H1 (cell line): ENCODE data around the gene DESI1. TPM values are rescaled to one million over a fixed set of nuclear protein-coding genes. Genes with fewer than 3 reads are reported as not detected.

Experiments
- CTCF ChIA-PET: fragments of 300-600 bp; sonication (Branson Sonifier 250); formaldehyde crosslinking; loops from one replicate; lab custom pipeline; 2021; ENCODE audit not compliant: partially characterized antibody; lab: Charles Lee
- POLR2A ChIA-PET: fragments of 300-600 bp; sonication (Branson Sonifier 250); formaldehyde crosslinking; loops from one replicate; lab custom pipeline; 2021; ENCODE audit warnings: inconsistent platforms; ENCODE audit not compliant: partially characterized antibody; lab: Charles Lee
- DNase-seq, 2 experiments: peaks; one replicate each; pipeline versions ENCODE4 v3.0.0 to v3.0.0-alpha.2; 2010 to 2022; ENCODE audit warnings: low spot score in 2 of 2, low read depth in 1 of 2, mixed read lengths in 1 of 2
- FAIRE-seq: peaks from 2 replicates; lab custom pipeline; 2011; peaks lifted over from hg19 to GRCh38; lab: Jason Lieb, UNC
- H2AFZ ChIP-seq: 2 replicates; pipeline ENCODE4 v1.8.1; 2012; ENCODE audit warnings: low read length, inconsistent platforms
- H2AK5ac ChIP-seq: 2 replicates; pipeline ENCODE4 v1.6.1; 2013; ENCODE audit warnings: low read depth, low read length
- H2BK120ac ChIP-seq: replicated peaks from 2 replicates; pipeline ENCODE3; 2013; ENCODE audit warnings: low read depth, low read length, inconsistent platforms
- H2BK12ac ChIP-seq: 2 replicates; pipeline ENCODE4 v1.6.1; 2013; ENCODE audit warnings: low read depth, low read length
- H2BK15ac ChIP-seq: 2 replicates; pipeline ENCODE4 v1.6.1; 2013; ENCODE audit warnings: low read length
- H2BK20ac ChIP-seq: 2 replicates; pipeline ENCODE4 v1.6.1; 2013; ENCODE audit warnings: low read length
- H2BK5ac ChIP-seq: 2 replicates; pipeline ENCODE4 v1.6.1; 2013; ENCODE audit warnings: low read depth, low read length
- H3K14ac ChIP-seq: 2 replicates; pipeline ENCODE4 v1.6.1; 2013; ENCODE audit warnings: inconsistent platforms; ENCODE audit not compliant: insufficient read length
- H3K18ac ChIP-seq: 2 replicates; pipeline ENCODE4 v1.6.1; 2013; ENCODE audit warnings: low read length; ENCODE audit errors: extremely low read depth
- H3K23ac ChIP-seq: 2 replicates; pipeline ENCODE4 v1.6.1; 2013; ENCODE audit warnings: inconsistent platforms; ENCODE audit not compliant: insufficient read length
- H3K23me2 ChIP-seq: 2 replicates; pipeline ENCODE4 v1.6.1; 2013; ENCODE audit warnings: low read depth, low read length
- H3K27ac ChIP-seq: 2 replicates; pipeline ENCODE4 v1.6.1; 2011; ENCODE audit warnings: low read depth, low read length, inconsistent platforms
- H3K27me3 ChIP-seq, 4 experiments: replicated peaks in 1 of 4; 1 replicate in 1 of 4; 2 replicates in 3 of 4; pipeline versions ENCODE4 v1.6.1 to v1.8.1; 2011 to 2013; ENCODE audit warnings: low read length in 3 of 4, mild to moderate bottlenecking in 3 of 4, inconsistent platforms in 2 of 4, mixed read lengths in 2 of 4, moderate library complexity in 1 of 4; ENCODE audit not compliant: control insufficient read depth in 3 of 4, insufficient read depth in 3 of 4; ENCODE audit errors: extremely low read depth in 1 of 4
- H3K36me3 ChIP-seq, 4 experiments: 2 replicates each; pipeline versions ENCODE4 v1.6.1 to v1.8.1; 2011 to 2013; ENCODE audit warnings: mild to moderate bottlenecking in 4 of 4, low read length in 3 of 4, moderate library complexity in 2 of 4, control low read depth in 1 of 4, inconsistent platforms in 1 of 4; ENCODE audit not compliant: insufficient read depth in 4 of 4, control insufficient read depth in 2 of 4
- H3K4ac ChIP-seq: replicated peaks from 2 replicates; pipeline ENCODE3; 2013; ENCODE audit warnings: low read length, low read depth, mixed read lengths, inconsistent platforms; ENCODE audit not compliant: insufficient read length
- H3K4me1 ChIP-seq, 4 experiments: replicated peaks in 1 of 4; 1 replicate in 1 of 4; 2 replicates in 3 of 4; pipeline versions ENCODE4 v1.6.1 to v1.8.1; 2011 to 2013; ENCODE audit warnings: low read length in 3 of 4, inconsistent platforms in 2 of 4, mixed read lengths in 1 of 4; ENCODE audit not compliant: insufficient read depth in 4 of 4, control insufficient read depth in 3 of 4
- H3K4me2 ChIP-seq, 2 experiments: 2 replicates each; pipeline versions ENCODE4 v1.6.1 to v1.8.1; 2011 to 2013; ENCODE audit warnings: low read depth in 2 of 2, low read length in 2 of 2, control low read depth in 1 of 2, inconsistent platforms in 1 of 2, mild to moderate bottlenecking in 1 of 2; ENCODE audit not compliant: insufficient read depth in 1 of 2
- H3K4me3 ChIP-seq, 4 experiments: fragments of 200-600, 300-600 bp in 1 of 4; sonication (generic), shearing (Covaris generic), sonication (Bioruptor Twin) in 1 of 4; 2 replicates each; pipeline versions ENCODE4 v1.5.1 to v1.8.1; 2011 to 2016; ENCODE audit warnings: low read length in 4 of 4, low read depth in 3 of 4, control low read depth in 2 of 4, inconsistent platforms in 2 of 4, mild to moderate bottlenecking in 2 of 4, mixed read lengths in 1 of 4, moderate library complexity in 1 of 4; ENCODE audit not compliant: insufficient read depth in 2 of 4; ENCODE audit errors: extremely low read depth in 1 of 4
- H3K56ac ChIP-seq: replicated peaks from 2 replicates; pipeline ENCODE3; 2013; ENCODE audit warnings: low read depth, mild to moderate bottlenecking, mixed read lengths, low read length, inconsistent platforms; ENCODE audit not compliant: insufficient read length
- H3K79me1 ChIP-seq: 2 replicates; pipeline ENCODE4 v1.6.1; 2013; ENCODE audit warnings: low read depth, low read length, control low read depth
- H3K79me2 ChIP-seq, 2 experiments: 2 replicates each; pipeline versions ENCODE4 v1.6.1 to v1.8.1; 2012 to 2013; ENCODE audit warnings: low read length in 2 of 2, mild to moderate bottlenecking in 2 of 2, inconsistent platforms in 1 of 2; ENCODE audit not compliant: insufficient read depth in 2 of 2, control insufficient read depth in 1 of 2
- H3K9ac ChIP-seq, 4 experiments: replicated peaks in 1 of 4; 1 replicate in 1 of 4; 2 replicates in 3 of 4; pipeline versions ENCODE4 v1.6.1 to v1.8.1; 2011 to 2013; ENCODE audit warnings: low read depth in 3 of 4, low read length in 3 of 4, control low read depth in 2 of 4, mild to moderate bottlenecking in 2 of 4, moderate library complexity in 2 of 4, inconsistent platforms in 1 of 4; ENCODE audit errors: extremely low read depth in 1 of 4
- H3K9me3 ChIP-seq, 2 experiments: 2 replicates each; pipeline versions ENCODE4 v1.6.1 to v1.8.1; 2012 to 2013; ENCODE audit warnings: mild to moderate bottlenecking in 2 of 2, moderate library complexity in 2 of 2, control low read depth in 1 of 2, inconsistent platforms in 1 of 2, low read depth in 1 of 2, low read length in 1 of 2, mixed read lengths in 1 of 2; ENCODE audit not compliant: insufficient read depth in 2 of 2
- H4K20me1 ChIP-seq, 2 experiments: replicated peaks in 1 of 2; 2 replicates each; pipeline versions ENCODE3 to v1.8.1; 2011 to 2013; ENCODE audit warnings: inconsistent platforms in 2 of 2, low read length in 2 of 2, mild to moderate bottlenecking in 1 of 2; ENCODE audit not compliant: insufficient read depth in 2 of 2, control insufficient read depth in 1 of 2
- H4K5ac ChIP-seq: 2 replicates; pipeline ENCODE4 v1.6.1; 2013; ENCODE audit warnings: low read length, low read depth, mixed read lengths, inconsistent platforms; ENCODE audit not compliant: insufficient read length
- H4K8ac ChIP-seq: 2 replicates; pipeline ENCODE4 v1.8.0; 2013; ENCODE audit warnings: mild to moderate bottlenecking, moderate library complexity, low read length, inconsistent platforms; ENCODE audit not compliant: insufficient read depth; ENCODE audit errors: extremely low read depth
- H4K91ac ChIP-seq: replicated peaks from 2 replicates; pipeline ENCODE3; 2013; ENCODE audit warnings: low read length, mixed read lengths, inconsistent platforms; ENCODE audit not compliant: insufficient read length
- CREB1 ChIP-seq: IDR thresholded peaks from 2 replicates; pipeline ENCODE4 v1.6.1; 2012; ENCODE audit warnings: inconsistent platforms
- E2F6 ChIP-seq: IDR thresholded peaks from 2 replicates; pipeline ENCODE4 v1.6.1; 2012; ENCODE audit warnings: inconsistent platforms
- HDAC2 ChIP-seq, 2 experiments: fragments of 300-600 bp in 1 of 2; sonication (generic) in 1 of 2; IDR thresholded peaks; 2 replicates each; pipeline ENCODE4 v1.6.1; 2011 to 2012; ENCODE audit warnings: low read depth in 2 of 2, low read length in 2 of 2, mild to moderate bottlenecking in 2 of 2, moderate library complexity in 2 of 2, borderline replicate concordance in 1 of 2, inconsistent platforms in 1 of 2
- HDAC6 ChIP-seq: IDR thresholded peaks from one replicate; pipeline ENCODE4 v1.7.1; 2012; ENCODE audit warnings: low read depth, mild to moderate bottlenecking, inconsistent platforms, low read length, moderate library complexity
- MAX ChIP-seq: IDR thresholded peaks from 2 replicates; pipeline ENCODE4 v1.6.1; 2012; ENCODE audit warnings: inconsistent platforms
- NANOG ChIP-seq: IDR thresholded peaks from 2 replicates; pipeline ENCODE4 v1.6.1; 2011; ENCODE audit warnings: low read length, low read depth, mild to moderate bottlenecking, inconsistent platforms; ENCODE audit not compliant: insufficient read depth, poor library complexity, severe bottlenecking
- RAD21 ChIP-seq, 2 experiments: IDR thresholded peaks in 1 of 2; conservative IDR thresholded peaks in 1 of 2; 2 replicates each; pipeline ENCODE4 v1.6.1; 2011; ENCODE audit warnings: low read depth in 2 of 2, low read length in 2 of 2, improper control_type of control experiment in 1 of 2, inconsistent platforms in 1 of 2, mild to moderate bottlenecking in 1 of 2, moderate library complexity in 1 of 2
- SIN3A ChIP-seq, 2 experiments: IDR thresholded peaks in 1 of 2; conservative IDR thresholded peaks in 1 of 2; 2 replicates each; pipeline ENCODE4 v1.6.1; 2011 to 2012; ENCODE audit warnings: low read length in 2 of 2, improper control_type of control experiment in 1 of 2, low read depth in 1 of 2, mild to moderate bottlenecking in 1 of 2
- SUZ12 ChIP-seq: fragments of 200-600 bp; sonication (generic); IDR thresholded peaks from 2 replicates; pipeline ENCODE4 v1.6.1; 2012; ENCODE audit warnings: mild to moderate bottlenecking, inconsistent platforms, low read length, moderate library complexity, mixed read lengths
- TEAD4 ChIP-seq: IDR thresholded peaks from 2 replicates; pipeline ENCODE4 v1.6.1; 2012; ENCODE audit warnings: low read depth, low read length, inconsistent platforms, mixed read lengths
- WGBS, 2 experiments: shearing (Covaris generic) in 1 of 2; methylation state at CpG; one replicate each; pipeline versions ENCODE4 v1.1.6 to v1.1.7; 2013 to 2015; ENCODE audit warnings: low lambda C conversion rate in 2 of 2, mixed read lengths in 2 of 2, inconsistent platforms in 1 of 2, low coverage in 1 of 2, missing lambda C conversion rate in 1 of 2; ENCODE audit not compliant: insufficient replicate concordance in 2 of 2, insufficient coverage in 1 of 2, insufficient read length in 1 of 2; ENCODE audit errors: extremely low coverage in 1 of 2, missing lambda C conversion rate in 1 of 2; 5-methylcytosine and 5-hydroxymethylcytosine counted together
- polyA plus RNA-seq, 7 experiments: library from polyadenylated mRNA; depleted of rRNA in 3 of 7; stranded (reverse) in 5 of 7; unstranded in 2 of 7; fragments of >200 nt in 5 of 7; fragments of 200-250 nt in 2 of 7; gene quantifications; 1 replicate in 5 of 7; 2 replicates in 1 of 7; 4 replicates in 1 of 7; pipeline versions ENCODE4 v1.2.1 to v1.2.3, GENCODE V29; 2011 to 2013; ENCODE audit warnings: missing spikeins in 2 of 7, mixed read lengths in 2 of 7
- total RNA-seq: library from RNA; stranded (reverse); fragmentation: NEBNext Ultra II Directional; extraction: Animal tissue kit (Norgen Biotek cat#: 25700); gene quantifications from 2 replicates; pipeline ENCODE4 v1.2.1, GENCODE V29; 2021

DESI1 gene
- total and polyA plus RNA-seq, 2 of the 8 experiments (the other 6 are each of a cell fraction or from before 2014, with no cell fraction given), result 27.6 to 34.3 TPM

- 87% methylated on average over 8 of the region's 8 CpGs; no CpG with 5 or more reads in 1 of the 2 experiments for WGBS, 2 experiments
- Histone ChIP-seq H3K4me1 (0 out of 7 replicates have a peak, but pooled peaks cover 0 to 2% (median 0%) of the 10 kb centered on the region in 4 experiments), H3K9ac (no peak overlapping the region; a peak in 1 of 7 replicates), H2BK15ac (no peak overlapping the region), H3K27ac (no peak overlapping the region), H2BK5ac (no peak overlapping the region), H4K8ac (no peak overlapping the region), H3K79me1 (no peaks in the 10 kb centered on the region), H3K9me3 (no peaks in the 10 kb centered on the region), H3K27me3 (no peaks in the 10 kb centered on the region), H3K56ac (no peak overlapping the region), H3K23ac (no peak overlapping the region), H3K4me3 (no peak overlapping the region), H3K79me2 (no peaks in the 10 kb centered on the region), H3K18ac (no peak overlapping the region), H2AFZ (no peak overlapping the region), H4K5ac (no peak overlapping the region), H2BK120ac (no peak overlapping the region), H3K36me3 (peaks cover 2 to 16% (median 11%) of the 10 kb centered on the region in 4 experiments; a peak in 5 of 8 replicates), H2BK12ac (no peak overlapping the region), H3K4me2 (no peak overlapping the region), H3K4ac (no peak overlapping the region), H2AK5ac (no peak overlapping the region), H3K23me2 (no peaks in the 10 kb centered on the region), H2BK20ac (no peak overlapping the region), H3K14ac (no peak overlapping the region), H4K91ac (no peak overlapping the region), H4K20me1 (peaks cover 3 to 6% of the 10 kb centered on the region in 2 experiments)
- CTCF ChIA-PET, result interaction anchor here (0.5 to 7.4 kb wide), 9 partner anchors 13 to 196 kb away, joined by 3 to 164 read pairs (median 16); no protein-coding TSS in a partner anchor
- no peak for FAIRE-seq
- DNase-seq, result no peak
- POLR2A ChIA-PET, result interaction anchor here (0.8 to 3.2 kb wide), 6 partner anchors 9 to 218 kb away, joined by 3 to 25 read pairs (median 10); partner anchors contain the start of genes DESI1, PMM1 and XRCC6
- TF ChIP-seq TEAD4 (no peak), NANOG (no peak), RAD21 (IDR thresholded peaks at IDR 0.05 in 1 of 2, conservative IDR thresholded peaks at IDR 0.05 in 1 of 2; ENCODE audit: low read depth in 2 of 2, low read length in 2 of 2) (no peak), SIN3A (conservative IDR thresholded peaks at IDR 0.05 in 1 of 2, IDR thresholded peaks at IDR 0.05 in 1 of 2; ENCODE audit: low read depth in 1 of 2, low read length in 2 of 2) (no peak), E2F6 (no peak), CREB1 (no peak), MAX (no peak), HDAC6 (no peak), HDAC2 (IDR thresholded peaks at IDR 0.05; ENCODE audit: borderline replicate concordance in 1 of 2, low read depth in 2 of 2, low read length in 2 of 2) (no peak), SUZ12 (no peak)
Observed at GRCh38 chr22:41598891-41599635, 21.8 kb downstream of the DESI1 start.
